Loucy (cell line): ENCODE data around the gene IRF2.

Experiments
- H2AFZ ChIP-seq: fragments of 200-600 bp; sonication (generic); 2 replicates; pipeline ENCODE4 v1.6.0; 2016; ENCODE audit warnings: antibody characterized with exemption, mild to moderate bottlenecking, low read length, moderate library complexity
- H3F3A ChIP-seq: fragments of 200-600 bp; 2 replicates; pipeline ENCODE4 v1.6.0; 2016; ENCODE audit warnings: antibody characterized with exemption, low read depth, mild to moderate bottlenecking
- H3K27me3 ChIP-seq: fragments of 200-600 bp; sonication (generic); 2 replicates; pipeline ENCODE4 v1.6.1; 2014; ENCODE audit warnings: low read length, mild to moderate bottlenecking; ENCODE audit not compliant: insufficient read depth, poor library complexity, severe bottlenecking
- H3K36me3 ChIP-seq: fragments of 200-600 bp; sonication (generic); 2 replicates; pipeline ENCODE4 v1.6.1; 2016; ENCODE audit warnings: low read length; ENCODE audit not compliant: insufficient read depth
- H3K4me1 ChIP-seq: fragments of 200-600 bp; sonication (generic); 2 replicates; pipeline ENCODE4 v1.5.1; 2014; ENCODE audit warnings: low read length, mild to moderate bottlenecking; ENCODE audit not compliant: insufficient read depth, poor library complexity, severe bottlenecking
- H3K4me2 ChIP-seq: fragments of 200-600 bp; sonication (generic); 2 replicates; pipeline ENCODE4 v1.6.0; 2014; ENCODE audit warnings: antibody characterized with exemption, low read length, low read depth, mild to moderate bottlenecking; ENCODE audit not compliant: poor library complexity, severe bottlenecking
- H3K4me3 ChIP-seq: fragments of 200-600 bp; sonication (generic); 2 replicates; pipeline ENCODE4 v1.5.1; 2014; ENCODE audit warnings: low read length, mild to moderate bottlenecking, mixed read lengths; ENCODE audit not compliant: poor library complexity, severe bottlenecking
- H3K79me2 ChIP-seq: fragments of 200-600 bp; sonication (generic); 2 replicates; pipeline ENCODE4 v1.6.1; 2014; ENCODE audit warnings: low read length; ENCODE audit not compliant: insufficient read depth
- H3K9ac ChIP-seq: fragments of 200-600 bp; sonication (generic); 2 replicates; pipeline ENCODE4 v1.6.0; 2014; ENCODE audit warnings: mild to moderate bottlenecking, low read depth, low read length, moderate library complexity; ENCODE audit not compliant: poor library complexity, severe bottlenecking
- H3K9me2 ChIP-seq: fragments of 200-600 bp; sonication (generic); replicated peaks from 2 replicates; pipeline ENCODE4 v1.6.1; 2016; ENCODE audit warnings: low read depth, low read length, mixed read lengths
- H3K9me3 ChIP-seq: fragments of 200-600 bp; sonication (generic); 2 replicates; pipeline ENCODE4 v1.6.1; 2014; ENCODE audit warnings: mild to moderate bottlenecking, antibody characterized with exemption, low read length, low read depth; ENCODE audit not compliant: insufficient read depth
- H4K20me1 ChIP-seq: fragments of 200-600 bp; sonication (generic); 2 replicates; pipeline ENCODE4 v1.6.0; 2014; ENCODE audit warnings: antibody characterized with exemption, low read length, mild to moderate bottlenecking; ENCODE audit not compliant: insufficient read depth, poor library complexity, severe bottlenecking
- CTCF ChIP-seq: fragments of 200-600 bp; sonication (generic); conservative IDR thresholded peaks from 2 replicates; pipeline ENCODE4 v1.5.1; 2014; ENCODE audit warnings: mild to moderate bottlenecking, antibody characterized with exemption, low read length
- EZH2phosphoT487 ChIP-seq: fragments of 200-600 bp; IDR thresholded peaks from 2 replicates; pipeline ENCODE4 v1.6.1; 2018; ENCODE audit warnings: antibody characterized with exemption, mild to moderate bottlenecking, moderate library complexity, borderline replicate concordance

IRF2 gene

DNA sequence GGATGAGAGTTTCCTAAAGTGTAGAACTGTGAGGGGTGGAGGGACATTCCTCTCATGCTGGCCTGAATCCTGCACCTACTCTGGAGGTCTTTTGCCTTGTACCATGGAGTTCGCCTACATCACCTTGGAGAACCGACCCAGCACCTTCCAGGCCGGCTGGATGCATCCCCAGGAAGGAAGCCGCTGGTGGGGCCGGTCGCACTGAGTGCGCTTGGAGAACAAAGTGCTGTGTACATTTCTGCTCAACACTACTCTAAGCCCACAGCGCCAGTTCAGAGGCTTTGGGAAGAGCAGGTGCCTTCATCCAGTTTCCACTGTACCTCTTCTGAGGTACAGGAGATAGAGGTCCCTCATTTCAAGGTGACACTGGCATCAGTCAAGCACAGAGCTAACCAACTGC, 15.4 kb upstream of the IRF2 start:
- H3K79me2 ChIP-seq, result no peaks in the 10 kb centered on the region
- no peaks in the 10 kb centered on the region for H3K9me3 ChIP-seq
- no peaks in the 10 kb centered on the region for H3K9me2 ChIP-seq
- no peak overlapping the region for H3K9ac ChIP-seq
- no peaks in the 10 kb centered on the region for H3F3A ChIP-seq
- H3K4me3 ChIP-seq, result no peak overlapping the region
- TF ChIP-seq EZH2phosphoT487 (no peak), CTCF (no peak)
- no peaks in the 10 kb centered on the region for H3K4me1 ChIP-seq
- H3K36me3 ChIP-seq, result no peaks in the 10 kb centered on the region
- no peak overlapping the region for H2AFZ ChIP-seq
- H3K4me2 ChIP-seq, result no peak overlapping the region
- H3K27me3 ChIP-seq, result no peaks in the 10 kb centered on the region
- no peaks in the 10 kb centered on the region for H4K20me1 ChIP-seq

DNA sequence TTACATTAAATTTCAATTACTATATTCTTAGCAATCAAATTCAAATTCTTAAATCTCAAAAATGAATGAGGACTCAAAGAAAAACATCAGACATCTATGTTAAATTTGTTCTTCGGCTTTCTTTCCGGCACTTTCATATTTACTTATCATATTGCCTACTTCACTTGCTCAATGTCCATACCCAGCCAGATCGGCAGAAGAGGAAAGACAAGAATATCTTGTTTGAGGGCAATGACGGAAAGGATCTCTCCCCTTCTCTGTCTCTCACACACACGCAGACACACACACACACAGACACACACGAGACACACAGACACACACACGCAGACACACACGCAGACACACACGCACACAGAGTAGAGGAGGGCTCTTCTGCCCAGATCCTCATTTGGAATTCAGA, 13.2 kb upstream of the IRF2 start:
- no peak overlapping the region for H3K4me3 ChIP-seq
- no peaks in the 10 kb centered on the region for H3K36me3 ChIP-seq
- no peaks in the 10 kb centered on the region for H3F3A ChIP-seq
- H3K9me3 ChIP-seq, result no peaks in the 10 kb centered on the region
- H3K79me2 ChIP-seq, result no peaks in the 10 kb centered on the region
- H3K9ac ChIP-seq, result no peak overlapping the region
- H2AFZ ChIP-seq, result no peak overlapping the region
- H3K4me1 ChIP-seq, result no peaks in the 10 kb centered on the region
- H3K4me2 ChIP-seq, result no peak overlapping the region
- no peaks in the 10 kb centered on the region for H4K20me1 ChIP-seq
- no peaks in the 10 kb centered on the region for H3K9me2 ChIP-seq
- no peaks in the 10 kb centered on the region for H3K27me3 ChIP-seq
- TF ChIP-seq CTCF (no peak), EZH2phosphoT487 (no peak)

GRCh38 chr4:184485279-184485678, 10.9 kb upstream of the IRF2 start:
- no peaks in the 10 kb centered on the region for H3K4me1 ChIP-seq
- no peaks in the 10 kb centered on the region for H3K27me3 ChIP-seq
- no peaks in the 10 kb centered on the region for H3K9me3 ChIP-seq
- H2AFZ ChIP-seq, result no peak overlapping the region
- no peaks in the 10 kb centered on the region for H3K79me2 ChIP-seq
- H3K36me3 ChIP-seq, result no peaks in the 10 kb centered on the region
- no peaks in the 10 kb centered on the region for H4K20me1 ChIP-seq
- H3K4me3 ChIP-seq, result no peak overlapping the region
- H3K9ac ChIP-seq, result no peak overlapping the region
- no peaks in the 10 kb centered on the region for H3F3A ChIP-seq
- H3K4me2 ChIP-seq, result no peak overlapping the region
- no peaks in the 10 kb centered on the region for H3K9me2 ChIP-seq
- no peak for TF ChIP-seq CTCF
- no peak for TF ChIP-seq EZH2phosphoT487
